ENCODE measurements around the gene CALN1.
"Not testable (repeated sequence)": the region's sequence is repeated elsewhere in the genome, so short reads cannot be mapped to it uniquely, and the experiment has no call there.

The CALN1 gene

GRCh38 chr7:71990138-71990462 lies 422.0 kb downstream of the CALN1 start:
- no peak for DNase-seq (ENCODE audit: low read depth in 2 of 3, low spot score in 1 of 3)

GRCh38 chr7:71988201-71988600 lies 423.9 kb downstream of the CALN1 start:
- no peak for DNase-seq (ENCODE audit: low read depth in 2 of 3, low spot score in 1 of 3)

DNA sequence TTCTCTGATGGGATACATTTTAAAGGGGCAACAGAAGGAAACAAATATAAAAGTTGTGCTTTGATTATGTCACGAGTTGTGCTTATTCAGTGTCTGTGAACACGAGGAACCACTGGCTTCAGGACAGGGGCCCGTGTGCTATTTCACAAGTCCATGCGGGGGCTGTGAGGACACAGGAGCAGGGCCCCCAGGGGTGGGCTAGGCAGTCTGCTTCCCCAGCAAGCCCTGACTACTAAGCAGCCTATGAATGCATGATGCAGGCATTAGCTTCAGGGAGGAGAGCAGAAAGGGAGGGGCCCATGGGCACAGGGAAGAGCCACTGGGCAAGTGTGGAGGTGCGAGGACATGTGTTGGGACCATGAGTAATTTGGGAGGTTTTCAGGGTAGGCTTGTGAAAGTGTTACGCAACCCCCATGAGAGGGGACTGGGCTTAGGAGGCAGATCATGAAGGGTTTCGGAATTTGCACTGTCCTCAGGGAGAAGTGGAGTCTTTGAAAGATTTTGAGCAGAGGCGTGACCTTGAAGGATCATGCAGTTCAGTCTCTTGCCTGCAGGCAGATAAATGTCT lies 424.9 kb downstream of the CALN1 start:
- no peak for DNase-seq (ENCODE audit: low read depth in 2 of 3, low spot score in 1 of 3)

DNA sequence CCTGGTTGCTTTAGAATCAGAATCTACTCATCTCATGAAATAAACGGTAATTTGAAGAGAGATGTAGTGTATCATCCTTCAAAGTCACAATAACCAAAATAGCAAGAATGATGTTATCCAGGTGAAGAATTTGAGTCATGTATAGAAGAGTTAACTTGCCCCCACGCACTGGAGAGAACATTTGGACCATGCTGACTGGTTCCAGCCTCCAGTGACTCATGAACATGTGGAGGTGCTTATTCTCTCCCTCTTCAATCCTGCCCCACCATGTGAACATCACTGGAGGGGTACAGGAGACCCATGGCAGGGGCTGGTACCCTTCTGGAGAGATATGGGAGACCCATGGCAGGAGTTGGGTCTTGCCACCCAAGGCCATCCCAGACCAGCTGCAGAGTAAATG lies 427.8 kb downstream of the CALN1 start:
- no peak for DNase-seq (ENCODE audit: low read depth in 2 of 3, low spot score in 1 of 3)

- DNase-seq (ENCODE audit: low read depth in 2 of 3, low spot score in 1 of 3), result no peak
These were observed 429.3 kb downstream of the CALN1 start for GRCh38 chr7:71982851-71983250.

- DNase-seq (ENCODE audit: low read depth in 2 of 3, low spot score in 1 of 3), result no peak
These were observed 435.5 kb downstream of the CALN1 start for GRCh38 chr7:71976645-71977044.

- DNase-seq (ENCODE audit: low read depth in 2 of 3, low spot score in 1 of 3), result no peak
These were observed 437.5 kb downstream of the CALN1 start for GRCh38 chr7:71974611-71975010.

DNA sequence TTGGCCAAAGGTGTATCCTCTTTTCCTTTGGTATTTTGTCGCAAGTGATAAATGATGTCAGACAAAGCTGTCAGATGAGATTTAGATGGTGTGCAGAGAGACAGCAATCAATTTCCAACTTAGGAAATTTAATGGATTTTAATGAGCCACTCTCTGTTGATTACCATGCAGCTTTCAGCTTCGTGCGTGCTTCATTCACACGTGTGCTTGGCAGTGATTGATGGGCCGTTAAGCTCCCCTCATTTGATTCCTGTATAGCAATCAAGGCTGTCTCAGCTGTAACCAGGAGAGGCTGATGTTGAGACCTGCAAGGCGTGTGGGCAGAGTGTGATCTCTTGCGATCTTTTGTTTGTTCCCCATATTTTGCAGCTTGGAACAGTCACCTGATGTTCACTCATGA lies 439.6 kb downstream of the CALN1 start:
- DNase-seq (ENCODE audit: low read depth in 2 of 3, low spot score in 1 of 3), result no peak

DNA sequence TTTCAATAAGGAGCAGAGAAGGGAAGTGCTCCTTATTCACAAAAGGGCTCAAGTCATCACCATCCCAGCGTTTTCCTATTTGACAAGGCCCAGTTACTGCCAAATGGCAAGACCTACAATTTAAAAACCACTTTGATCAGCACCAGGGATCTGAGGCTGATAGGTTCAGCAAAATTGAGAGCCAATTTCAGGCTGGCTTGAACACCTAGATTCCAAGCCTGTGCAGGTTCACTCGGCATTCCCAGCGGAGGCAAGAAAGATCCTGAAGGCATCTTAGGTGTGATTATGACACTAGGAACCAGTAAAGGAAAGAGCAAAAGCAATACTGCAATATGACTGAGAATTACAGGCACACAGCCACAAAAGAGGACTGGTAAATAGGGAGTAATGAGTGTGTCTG lies 441.4 kb downstream of the CALN1 start:
- DNase-seq (ENCODE audit: low read depth in 2 of 3, low spot score in 1 of 3), result no peak

- DNase-seq (ENCODE audit: low read depth in 2 of 3, low spot score in 1 of 3), result no peak
These were observed 449.5 kb downstream of the CALN1 start for GRCh38 chr7:71962636-71963035.

- no peak for DNase-seq (ENCODE audit: low read depth in 2 of 3, low spot score in 1 of 3)
These were observed 450.9 kb downstream of the CALN1 start for GRCh38 chr7:71961283-71961682.

DNA sequence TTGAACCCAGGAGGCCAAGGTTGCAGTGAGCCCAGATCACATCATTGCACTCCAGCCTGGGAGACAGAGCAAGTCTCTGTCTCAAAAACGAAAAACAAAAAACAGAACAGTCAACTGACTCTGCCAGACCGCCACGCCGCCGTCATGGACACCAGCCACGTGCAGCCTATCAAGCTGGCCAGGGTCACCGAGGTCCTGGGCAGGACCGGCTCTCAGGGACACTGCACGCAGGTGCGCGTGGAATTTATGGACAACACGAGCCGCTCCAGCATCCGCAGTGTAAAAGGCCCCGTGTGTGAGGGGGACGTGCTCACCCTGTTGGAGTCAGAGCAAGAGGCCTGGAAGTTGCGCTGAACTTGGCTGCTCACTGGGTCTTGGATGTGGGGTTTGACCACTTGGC lies 470.0 kb downstream of the CALN1 start:
- no peak for DNase-seq (ENCODE audit: low read depth in 2 of 3, low spot score in 1 of 3)

- no peak for DNase-seq (ENCODE audit: low read depth in 2 of 3, low spot score in 1 of 3)
These were observed 474.2 kb downstream of the CALN1 start for GRCh38 chr7:71937840-71938371.

- DNase-seq (ENCODE audit: low read depth in 2 of 3, low spot score in 1 of 3), result no peak
These were observed 476.5 kb downstream of the CALN1 start for GRCh38 chr7:71935674-71936073.

DNA sequence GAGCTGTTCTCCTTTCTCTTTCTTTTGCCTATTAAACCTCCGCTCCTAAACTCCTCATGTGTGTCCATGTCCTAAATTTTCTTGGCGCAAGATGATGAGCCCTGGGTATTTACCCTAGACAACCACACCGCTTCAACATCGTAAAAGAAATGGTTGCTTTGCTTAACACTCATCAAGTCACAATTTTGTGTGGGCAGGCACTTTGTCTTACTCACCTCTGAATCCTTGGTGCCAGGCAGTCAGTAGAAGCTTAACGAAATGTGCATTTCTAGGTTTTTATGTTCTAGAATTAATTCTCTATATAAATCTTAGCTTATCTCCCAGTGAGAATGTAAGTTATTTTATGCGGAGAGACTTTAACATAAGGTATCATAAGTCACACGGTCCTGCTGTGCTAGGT lies 478.7 kb downstream of the CALN1 start:
- DNase-seq (ENCODE audit: low read depth in 2 of 3, low spot score in 1 of 3), result no peak

DNA sequence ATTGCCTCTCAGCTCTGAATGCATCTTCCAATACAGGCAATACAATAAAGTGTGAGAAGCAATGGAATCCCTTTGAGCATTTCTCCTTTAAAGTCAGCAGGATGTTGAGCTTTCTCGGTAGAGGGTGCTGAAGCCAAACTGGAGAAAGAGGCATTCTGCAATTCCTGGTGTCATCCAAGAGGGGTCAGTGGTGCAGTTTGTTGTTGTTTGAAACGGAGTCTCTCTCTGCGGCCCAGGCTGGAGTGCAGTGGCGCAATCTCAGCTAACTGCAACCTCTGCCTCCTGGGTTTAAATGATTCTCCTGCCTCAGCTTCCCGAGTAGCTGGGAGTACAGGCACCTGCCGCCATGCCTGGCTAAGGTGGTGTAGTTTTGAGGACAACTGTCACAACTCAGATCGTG lies 486.5 kb downstream of the CALN1 start:
- no peak for DNase-seq (ENCODE audit: low read depth in 2 of 3, low spot score in 1 of 3)

- DNase-seq (ENCODE audit: low read depth in 2 of 3, low spot score in 1 of 3), result not testable (repeated sequence)
These were observed 497.9 kb downstream of the CALN1 start for GRCh38 chr7:71914204-71914603.

DNA sequence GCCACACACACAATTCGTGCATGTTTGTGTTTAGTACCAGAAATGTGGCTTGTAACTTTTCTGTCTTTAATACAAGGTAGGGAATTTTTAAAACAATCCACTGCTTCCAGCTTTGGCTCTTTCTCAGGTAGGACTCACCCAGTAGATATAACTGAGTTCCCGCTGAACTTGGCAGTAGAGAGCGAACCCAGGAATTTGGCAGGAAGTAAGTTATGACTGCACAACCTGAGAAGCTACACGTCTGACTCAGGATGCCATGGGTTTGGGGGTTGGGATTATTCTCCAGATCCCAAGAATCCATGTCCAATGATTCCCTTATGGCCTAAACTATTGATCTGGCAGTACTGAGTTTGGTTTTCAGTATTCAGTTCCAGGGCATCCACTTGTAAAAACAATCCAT lies 499.7 kb downstream of the CALN1 start:
- no peak for DNase-seq (ENCODE audit: low read depth in 2 of 3, low spot score in 1 of 3)

GRCh38 chr7:71911051-71911450 lies 501.1 kb downstream of the CALN1 start:
- no peak for DNase-seq (ENCODE audit: low read depth in 2 of 3, low spot score in 1 of 3)

GRCh38 chr7:71905821-71906220 lies 506.3 kb downstream of the CALN1 start:
- no peak for DNase-seq (ENCODE audit: low read depth in 2 of 3, low spot score in 1 of 3)

DNA sequence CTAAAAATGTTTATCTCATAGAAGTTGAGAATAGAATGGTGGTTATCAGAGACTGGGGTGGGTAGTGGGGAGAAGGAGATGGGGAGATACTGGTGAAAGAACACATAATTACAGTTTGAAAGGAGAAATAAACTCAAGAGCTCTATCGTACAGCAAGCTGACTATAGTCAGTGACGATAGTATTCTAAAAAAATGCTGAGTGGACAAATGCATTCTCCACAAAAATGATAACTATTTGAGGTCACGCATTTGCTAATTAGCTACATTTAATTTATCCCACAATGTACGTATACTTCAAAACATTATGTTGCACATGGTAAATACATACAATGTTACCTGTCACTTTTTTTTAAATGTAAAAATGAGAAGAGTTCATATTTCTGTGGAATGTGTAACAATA lies 507.7 kb downstream of the CALN1 start:
- DNase-seq (ENCODE audit: low read depth in 2 of 3, low spot score in 1 of 3), result no peak

GRCh38 chr7:71900556-71900955 lies 511.6 kb downstream of the CALN1 start:
- DNase-seq (ENCODE audit: low read depth in 2 of 3, low spot score in 1 of 3), result no peak

DNA sequence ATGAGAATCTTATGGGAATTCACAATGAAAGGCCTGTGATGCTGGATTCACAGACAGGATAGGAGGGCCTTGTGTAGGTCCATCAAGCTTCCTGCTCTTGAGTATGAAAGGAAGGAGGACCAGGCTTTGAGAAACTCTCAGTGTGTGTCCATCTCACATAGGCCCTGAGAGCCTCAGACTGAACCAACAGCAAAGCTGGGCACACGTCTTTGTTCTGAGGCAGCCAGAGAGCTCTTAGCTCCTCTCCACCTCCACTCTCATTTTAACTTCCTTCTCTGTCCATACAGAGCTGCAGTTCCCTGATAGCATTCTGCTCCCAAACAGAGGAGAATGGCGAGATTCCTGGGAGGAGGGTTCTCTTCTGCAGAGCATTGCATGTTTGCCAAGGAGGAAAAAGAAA lies 515.6 kb downstream of the CALN1 start:
- DNase-seq (ENCODE audit: low read depth in 2 of 3, low spot score in 1 of 3), result no peak

- DNase-seq (ENCODE audit: low read depth in 2 of 3, low spot score in 1 of 3), result no peak
These were observed 526.1 kb downstream of the CALN1 start for GRCh38 chr7:71886046-71886445.

Measured in stimulated activated CD4-positive, alpha-beta T cell treated with anti-CD3 and anti-CD28 coated beads, Interleukin-12 subunit alpha, Interleukin-12 subunit beta, amount 100 ng/mL, for 48 hours (primary cell).